K562 (cell line): ENCODE measurements around the gene ZNF487. TPM values are rescaled to one million over a fixed set of nuclear protein-coding genes. Genes with fewer than 3 reads are reported as not detected.

Source experiments
- ESRRA ChIP-seq: fragments of 450-650 bp; IDR thresholded peaks from 2 replicates; pipeline ENCODE4 v1.6.1; 2014; ENCODE audit warnings: low read depth, mild to moderate bottlenecking, moderate library complexity, borderline replicate concordance
- MBD1 ChIP-seq: fragments of 250-450 bp; sonication (Bioruptor Pico); IDR thresholded peaks from 2 replicates; pipeline ENCODE4 v1.8.0; 2022; ENCODE audit warnings: inconsistent platforms
- RREB1 ChIP-seq: fragments of 250-450 bp; sonication (Bioruptor Pico); IDR thresholded peaks from 2 replicates; pipeline ENCODE4 v1.4.0; 2020
- ZBTB9 ChIP-seq: fragments of 450-650 bp; formaldehyde crosslinking; IDR thresholded peaks from 2 replicates; pipeline ENCODE4 v1.4.0; 2020; ENCODE audit warnings: mild to moderate bottlenecking, moderate library complexity
- polyA plus RNA-seq, 8 experiments: library from polyadenylated mRNA; depleted of rRNA in 4 of 8; stranded (reverse) in 5 of 8; unstranded in 3 of 8; fragments of >200 nt; fragmentation: Nextera tagmentation in 2 of 8; fragmentation: Illumina TruSeq in 1 of 8; extraction: Ambion mirVana in 2 of 8; extraction: Trizol in 1 of 8; gene quantifications; 2 replicates each; pipeline versions ENCODE4 v1.2.1 to v1.2.3, GENCODE V29; 2011 to 2014; ENCODE audit warnings: inconsistent platforms in 1 of 8, missing spikeins in 1 of 8
- total RNA-seq, 7 experiments: library from RNA; depleted of rRNA in 6 of 7; stranded (reverse); fragments of >200 nt in 6 of 7; fragmentation: Illumina TruSeq in 2 of 7; extraction: Trizol in 2 of 7; gene quantifications; 2 replicates each; pipeline versions ENCODE4 v1.2.1 to v1.2.3, GENCODE V29; 2011 to 2021; ENCODE audit warnings: low replicate concordance in 1 of 7

ZNF487 gene
- total and polyA plus RNA-seq, 9 of the 15 experiments (the other 6 are each of a cell fraction or from before 2014, with no cell fraction given) = 1.9 to 6.5 (median 4.2) TPM

- TF ChIP-seq RREB1 (CRISPR knock-in tag) (no peak), ESRRA (no peak), ZBTB9 (CRISPR knock-in tag) (peak; percentile 32; the same call in 1 of the 2 replicates), MBD1 (CRISPR knock-in tag) (no peak)
Observed at GRCh38 chr10:43395571-43396060, 41.3 kb upstream of the ZNF487 start (continued).
